Endodermal cell (in vitro differentiated cells): ENCODE measurements around the gene NDUFA13. TPM values are rescaled to one million over a fixed set of nuclear protein-coding genes. Genes with fewer than 3 reads are reported as not detected.

Source experiments
- DNase-seq: peaks from one replicate; pipeline ENCODE4 v3.0.0-alpha.2; 2017
- H3K27ac ChIP-seq: 2 replicates; pipeline ENCODE4 v1.5.1; 2013; ENCODE audit warnings: mild to moderate bottlenecking, low read depth, low read length, moderate library complexity
- H3K27me3 ChIP-seq: 2 replicates; pipeline ENCODE4 v1.6.1; 2013; ENCODE audit warnings: mild to moderate bottlenecking, low read length, moderate library complexity; ENCODE audit not compliant: insufficient read depth, control insufficient read depth, poor library complexity, severe bottlenecking
- H3K36me3 ChIP-seq: 2 replicates; pipeline ENCODE4 v1.7.0; 2013; ENCODE audit warnings: mild to moderate bottlenecking, low read length, moderate library complexity; ENCODE audit not compliant: control insufficient read depth, insufficient read depth
- H3K4me1 ChIP-seq: one replicate; pipeline ENCODE4 v1.7.0; 2013; ENCODE audit warnings: low read length; ENCODE audit not compliant: control insufficient read depth, insufficient read depth
- H3K4me3 ChIP-seq: 2 replicates; pipeline ENCODE4 v1.5.1; 2013; ENCODE audit warnings: mild to moderate bottlenecking, low read length, moderate library complexity
- H3K9ac ChIP-seq: 2 replicates; pipeline ENCODE4 v1.6.1; 2013; ENCODE audit warnings: mild to moderate bottlenecking, low read length, moderate library complexity; ENCODE audit not compliant: poor library complexity, severe bottlenecking; ENCODE audit errors: extremely low read depth
- H3K9me3 ChIP-seq: 2 replicates; pipeline ENCODE4 v1.6.1; 2013; ENCODE audit warnings: mild to moderate bottlenecking, low read length, moderate library complexity; ENCODE audit not compliant: control insufficient read depth
- H3K27ac Mint-ChIP-seq: 2 replicates; pipeline ENCODE4 v1.8.0; 2020; ENCODE audit warnings: mixed read lengths
- H3K27me3 Mint-ChIP-seq: 2 replicates; pipeline ENCODE4 v1.8.0; 2021; ENCODE audit warnings: mild to moderate bottlenecking, mixed read lengths; ENCODE audit not compliant: insufficient read depth
- H3K36me3 Mint-ChIP-seq: 2 replicates; pipeline ENCODE4 v1.8.0; 2020; ENCODE audit warnings: low read depth, mixed read lengths
- H3K4me1 Mint-ChIP-seq: 2 replicates; pipeline ENCODE4 v1.8.0; 2020; ENCODE audit warnings: mixed read lengths
- H3K4me3 Mint-ChIP-seq: 2 replicates; pipeline ENCODE4 v1.8.0; 2020; ENCODE audit warnings: mild to moderate bottlenecking, moderate library complexity, mixed read lengths
- H3K9me3 Mint-ChIP-seq: 2 replicates; pipeline ENCODE4 v1.8.0; 2020; ENCODE audit warnings: mild to moderate bottlenecking, mixed read lengths
- CTCF ChIP-seq: fragments of 200-600 bp; sonication (generic); conservative IDR thresholded peaks from 2 replicates; pipeline ENCODE4 v1.5.0; 2021; ENCODE audit warnings: antibody characterized with exemption, mild to moderate bottlenecking
- WGBS, 2 experiments: methylation state at CpG; one replicate each; pipeline versions ENCODE4 v1.1.5 to v1.1.7; 2013; ENCODE audit warnings: missing lambda C conversion rate in 2 of 2, mixed read lengths in 1 of 2; ENCODE audit not compliant: insufficient coverage in 1 of 2, insufficient read length in 1 of 2; 5-methylcytosine and 5-hydroxymethylcytosine counted together
- total RNA-seq, 2 donors: library from RNA; stranded (reverse); fragmentation: NEBNext Ultra II Directional in 1 of 2; extraction: Animal tissue kit (Norgen Biotek cat#: 25700) in 1 of 2; gene quantifications; 2 replicates in 1 of 2; 3 replicates in 1 of 2; pipeline ENCODE4 v1.2.1, GENCODE V29; 2021

NDUFA13 gene
- total RNA-seq, 2 donors from 2014 or later: 408 to 446 TPM

- 95 to 100% methylated on average over 4 to 19 of the region's 19 CpGs for WGBS, 2 experiments
- no peak for DNase-seq
- Mint-ChIP-seq H3K27me3 (no peaks in the 10 kb centered on the region), H3K27ac (no peak overlapping the region), H3K9me3 (no peaks in the 10 kb centered on the region), H3K4me1 (no peaks in the 10 kb centered on the region), H3K36me3 (peaks cover 73% of the 10 kb centered on the region), H3K4me3 (no peak overlapping the region)
- Histone ChIP-seq H3K4me3 (no peak overlapping the region), H3K27me3 (no peaks in the 10 kb centered on the region), H3K9ac (no peak overlapping the region), H3K9me3 (no peaks in the 10 kb centered on the region), H3K4me1 (no peaks in the 10 kb centered on the region), H3K27ac (no peak overlapping the region), H3K36me3 (peaks cover 74% of the 10 kb centered on the region)
- no peak for TF ChIP-seq CTCF
Measured at GRCh38 chr19:19502281-19502680, 13.7 kb upstream of the NDUFA13 start.

GRCh38 chr19:19502808-19503602 lies 13.0 kb upstream of the NDUFA13 start:
- H3K4me1 ChIP-seq: no peaks in the 10 kb centered on the region
- no peak overlapping the region for H3K27ac Mint-ChIP-seq
- H3K4me1 Mint-ChIP-seq: peaks cover 2% of the 10 kb centered on the region
- H3K4me3 Mint-ChIP-seq: no peak overlapping the region
- H3K9me3 Mint-ChIP-seq: no peaks in the 10 kb centered on the region
- no peak for TF ChIP-seq CTCF
- H3K27ac ChIP-seq: no peak overlapping the region
- H3K27me3 ChIP-seq: no peaks in the 10 kb centered on the region
- DNase-seq: no peak
- H3K27me3 Mint-ChIP-seq: no peaks in the 10 kb centered on the region
- no peaks in the 10 kb centered on the region for H3K9me3 ChIP-seq
- H3K36me3 Mint-ChIP-seq: peaks cover 72% of the 10 kb centered on the region
- no peak overlapping the region for H3K9ac ChIP-seq
- H3K4me3 ChIP-seq: no peak overlapping the region
- 93 to 97% methylated on average over 13 to 18 of the region's 18 CpGs for WGBS, 2 experiments
- peaks cover 67% of the 10 kb centered on the region for H3K36me3 ChIP-seq

- H3K4me3 ChIP-seq: no peak overlapping the region
- no peaks in the 10 kb centered on the region for H3K27me3 ChIP-seq
- DNase-seq: no peak
- no peaks in the 10 kb centered on the region for H3K27me3 Mint-ChIP-seq
- H3K9me3 ChIP-seq: no peaks in the 10 kb centered on the region
- no peak overlapping the region for H3K4me3 Mint-ChIP-seq
- H3K9ac ChIP-seq: no peak overlapping the region
- TF ChIP-seq CTCF: no peak
- 94 to 97% methylated on average over 10 to 23 of the region's 23 CpGs for WGBS, 2 experiments
- no peak overlapping the region for H3K27ac ChIP-seq
- H3K36me3 Mint-ChIP-seq: peaks cover 66% of the 10 kb centered on the region
- peaks cover 2% of the 10 kb centered on the region for H3K4me1 Mint-ChIP-seq
- no peaks in the 10 kb centered on the region for H3K9me3 Mint-ChIP-seq
- H3K27ac Mint-ChIP-seq: no peak overlapping the region
- no peaks in the 10 kb centered on the region for H3K4me1 ChIP-seq
- peaks cover 53% of the 10 kb centered on the region for H3K36me3 ChIP-seq
Measured at GRCh38 chr19:19504754-19505668, 11.0 kb upstream of the NDUFA13 start.
